Measurements from ENCODE around the gene TPX2. TPM values are rescaled to one million over a fixed set of nuclear protein-coding genes. Genes with fewer than 3 reads are reported as not detected.

Gene TPX2
- total RNA-seq, 1 experiment from 2014 or later: 248 TPM

DNA sequence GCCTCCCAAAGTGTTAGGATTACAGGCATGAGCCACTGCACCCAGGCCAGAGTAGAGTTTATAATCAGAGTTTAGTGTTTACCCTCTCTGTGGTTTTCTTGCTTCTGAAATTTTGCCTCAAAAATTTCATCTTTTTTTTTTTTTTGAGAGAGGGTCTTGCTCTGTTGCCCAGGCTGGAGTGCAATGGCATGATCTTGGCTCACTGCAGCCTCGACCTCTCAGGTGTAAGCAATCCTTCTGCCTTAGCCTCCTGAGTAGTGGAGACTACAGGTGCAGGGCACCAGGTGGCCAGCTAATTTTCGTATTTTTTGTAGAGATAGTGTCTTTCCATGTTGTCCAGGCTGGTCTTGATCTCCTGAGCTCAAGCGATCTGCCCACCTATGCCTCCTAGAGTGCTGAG, 28.7 kb downstream of the TPX2 start:
- intact Hi-C loops (cut with micrococcal nuclease; ENCODE audit: unreplicated experiment): no loop called here
- POLR2A ChIA-PET: interaction anchor here (0.6 kb wide), 1 partner anchor 12 kb away, joined by 5 read pairs; no protein-coding TSS in a partner anchor
- BruUV-seq (replicated peaks): no TSS peak
- Histone ChIP-seq H3K27ac (ENCODE audit: low read length) (no peak overlapping the region), H3K4me3 (ENCODE audit: low read depth in 2 of 2, low read length in 2 of 2) (no peak overlapping the region), H3K27me3 (ENCODE audit: control insufficient read depth, insufficient read depth, low read length) (no peaks in the 10 kb centered on the region), H3K36me3 (ENCODE audit: control insufficient read depth, insufficient read depth, low read length) (peaks cover 56% of the 10 kb centered on the region), H3K9me3 (ENCODE audit: control insufficient read depth, insufficient read depth, low read depth, low read length) (no peaks in the 10 kb centered on the region), H3K4me1 (ENCODE audit: control insufficient read depth, insufficient read depth, low read length) (no peaks in the 10 kb centered on the region)
- TF ChIP-seq POLR2AphosphoS5 (IDR thresholded peaks at IDR 0.05; ENCODE audit: low read depth, low read length) (no peak), REST (IDR thresholded peaks at IDR 0.05; ENCODE audit: insufficient read depth in 1 of 2, low read depth in 2 of 2, low read length in 1 of 2) (no peak), TCF7L2 (IDR thresholded peaks at IDR 0.05; ENCODE audit: low read depth, low read length) (no peak), SIN3A (IDR thresholded peaks at IDR 0.05; ENCODE audit: borderline replicate concordance, insufficient read depth, low read depth, low read length) (no peak)
- TF ChIP-seq, protein P1, sequence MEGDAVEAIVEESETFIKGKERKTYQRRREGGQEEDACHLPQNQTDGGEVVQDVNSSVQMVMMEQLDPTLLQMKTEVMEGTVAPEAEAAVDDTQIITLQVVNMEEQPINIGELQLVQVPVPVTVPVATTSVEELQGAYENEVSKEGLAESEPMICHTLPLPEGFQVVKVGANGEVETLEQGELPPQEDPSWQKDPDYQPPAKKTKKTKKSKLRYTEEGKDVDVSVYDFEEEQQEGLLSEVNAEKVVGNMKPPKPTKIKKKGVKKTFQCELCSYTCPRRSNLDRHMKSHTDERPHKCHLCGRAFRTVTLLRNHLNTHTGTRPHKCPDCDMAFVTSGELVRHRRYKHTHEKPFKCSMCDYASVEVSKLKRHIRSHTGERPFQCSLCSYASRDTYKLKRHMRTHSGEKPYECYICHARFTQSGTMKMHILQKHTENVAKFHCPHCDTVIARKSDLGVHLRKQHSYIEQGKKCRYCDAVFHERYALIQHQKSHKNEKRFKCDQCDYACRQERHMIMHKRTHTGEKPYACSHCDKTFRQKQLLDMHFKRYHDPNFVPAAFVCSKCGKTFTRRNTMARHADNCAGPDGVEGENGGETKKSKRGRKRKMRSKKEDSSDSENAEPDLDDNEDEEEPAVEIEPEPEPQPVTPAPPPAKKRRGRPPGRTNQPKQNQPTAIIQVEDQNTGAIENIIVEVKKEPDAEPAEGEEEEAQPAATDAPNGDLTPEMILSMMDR (IDR thresholded peaks at IDR 0.05): no peak
- ATAC-seq (no peak), DNase-seq (ENCODE audit: low read depth, low spot score) (no peak)
- CTCF ChIA-PET: no interaction called here
- in situ Hi-C loops (cut with HindIII; ENCODE audit: low pct_unique_long_range_greater_than_20kb, low sequenced_read_pairs): no loop called here

DNA sequence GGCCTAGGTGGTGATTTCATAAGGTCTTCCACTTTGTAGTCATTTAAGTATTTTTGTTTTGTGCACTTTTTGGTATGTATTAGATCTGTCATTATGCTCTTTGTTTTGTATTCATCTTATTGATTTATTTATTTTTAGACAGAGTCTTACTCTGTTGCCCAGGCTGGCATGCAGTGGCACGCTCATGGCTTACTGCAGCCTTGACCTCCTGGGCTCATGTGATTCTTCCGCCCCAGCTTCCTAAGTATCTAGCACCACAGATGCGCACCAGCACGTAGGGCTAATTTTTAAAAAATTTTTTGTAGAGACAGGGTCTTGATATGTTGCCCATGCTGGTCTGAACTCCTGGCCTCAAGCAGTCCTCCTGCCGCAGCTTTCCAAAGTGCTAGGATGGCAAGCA, 30.6 kb downstream of the TPX2 start:
- Histone ChIP-seq H3K9me3 (ENCODE audit: control insufficient read depth, insufficient read depth, low read depth, low read length) (no peaks in the 10 kb centered on the region), H3K27ac (ENCODE audit: low read length) (no peak overlapping the region), H3K27me3 (ENCODE audit: control insufficient read depth, insufficient read depth, low read length) (no peaks in the 10 kb centered on the region), H3K4me3 (ENCODE audit: low read depth in 2 of 2, low read length in 2 of 2) (no peak overlapping the region), H3K36me3 (ENCODE audit: control insufficient read depth, insufficient read depth, low read length) (peaks cover 64% of the 10 kb centered on the region), H3K4me1 (ENCODE audit: control insufficient read depth, insufficient read depth, low read length) (no peaks in the 10 kb centered on the region)
- in situ Hi-C loops (cut with HindIII; ENCODE audit: low pct_unique_long_range_greater_than_20kb, low sequenced_read_pairs) (no loop called here), intact Hi-C loops (cut with micrococcal nuclease; ENCODE audit: unreplicated experiment) (no loop called here)
- no TSS peak for BruUV-seq (replicated peaks)
- CTCF ChIA-PET: no interaction called here
- DNase-seq (ENCODE audit: low read depth, low spot score) (no peak), ATAC-seq (no peak)
- TF ChIP-seq, protein P1 (IDR thresholded peaks at IDR 0.05): no peak
- TF ChIP-seq TCF7L2 (IDR thresholded peaks at IDR 0.05; ENCODE audit: low read depth, low read length) (no peak), REST (IDR thresholded peaks at IDR 0.05; ENCODE audit: insufficient read depth in 1 of 2, low read depth in 2 of 2, low read length in 1 of 2) (no peak), POLR2AphosphoS5 (IDR thresholded peaks at IDR 0.05; ENCODE audit: low read depth, low read length) (no peak), SIN3A (IDR thresholded peaks at IDR 0.05; ENCODE audit: borderline replicate concordance, insufficient read depth, low read depth, low read length) (no peak)
- POLR2A ChIA-PET: no interaction called here

All from Panc1 (cell line).